ENCODE measurements around the gene EPC1.

EPC1 gene

GRCh38 chr10:32349968-32350738, 3.2 kb upstream of the EPC1 start:
- POLR2A ChIA-PET, result no interaction called here
- no peak overlapping the region for H3K27ac ChIP-seq (ENCODE audit: insufficient read depth in 1 of 2, low read depth in 1 of 2, low read length in 2 of 2, poor library complexity in 1 of 2, severe bottlenecking in 2 of 2)
- no peaks in the 10 kb centered on the region for H3K36me3 ChIP-seq (ENCODE audit: control insufficient read depth in 4 of 4, insufficient read depth in 4 of 4, low read length in 3 of 4)
- CTCF ChIA-PET, result interaction anchor here (2.8 kb wide), 1 partner anchor 13 kb away, joined by 17 read pairs; no protein-coding TSS in a partner anchor
- H3K4me3 ChIP-seq (ENCODE audit: control insufficient read depth in 1 of 7, extremely low read depth in 1 of 7, insufficient read depth in 4 of 7, low read depth in 2 of 7, low read length in 6 of 7), result no peak overlapping the region
- no peak for DNase-seq
- peaks cover 18 to 42% (median 32%) of the 10 kb centered on the region in 4 experiments for H3K4me1 ChIP-seq (ENCODE audit: control extremely low read depth in 1 of 4, control insufficient read depth in 4 of 4, insufficient read depth in 4 of 4, low read length in 3 of 4)
- H3K9me3 ChIP-seq (ENCODE audit: control extremely low read depth in 1 of 5, control insufficient read depth in 4 of 5, insufficient read depth in 2 of 5, low read depth in 1 of 5, low read length in 4 of 5), result peaks cover 0 to 4% (median 0%) of the 10 kb centered on the region in 5 experiments
- 100% methylated on average over 6 of the region's 7 CpGs for WGBS (ENCODE audit: insufficient coverage)
- H3K27me3 ChIP-seq (replicated peaks in 2 of 5; ENCODE audit: control insufficient read depth in 4 of 5, insufficient read depth in 5 of 5, low read length in 4 of 5), result no peaks in the 10 kb centered on the region

GRCh38 chr10:32349199-32349585, 2.2 kb upstream of the EPC1 start:
- peaks cover 22 to 45% (median 37%) of the 10 kb centered on the region in 4 experiments for H3K4me1 ChIP-seq (ENCODE audit: control extremely low read depth in 1 of 4, control insufficient read depth in 4 of 4, insufficient read depth in 4 of 4, low read length in 3 of 4)
- no peaks in the 10 kb centered on the region for H3K27me3 ChIP-seq (replicated peaks in 2 of 5; ENCODE audit: control insufficient read depth in 4 of 5, insufficient read depth in 5 of 5, low read length in 4 of 5)
- POLR2A ChIA-PET, result no interaction called here
- no peak for DNase-seq
- CTCF ChIA-PET, result interaction anchor here (1.7 to 2.8 kb wide), 3 partner anchors 10 to 19 kb away, joined by 8 to 17 read pairs (median 15); no protein-coding TSS in a partner anchor
- no peak overlapping the region for H3K27ac ChIP-seq (ENCODE audit: insufficient read depth in 1 of 2, low read depth in 1 of 2, low read length in 2 of 2, poor library complexity in 1 of 2, severe bottlenecking in 2 of 2)
- H3K9me3 ChIP-seq (ENCODE audit: control extremely low read depth in 1 of 5, control insufficient read depth in 4 of 5, insufficient read depth in 2 of 5, low read depth in 1 of 5, low read length in 4 of 5), result no peaks in the 10 kb centered on the region
- no peak overlapping the region for H3K4me3 ChIP-seq (ENCODE audit: control insufficient read depth in 1 of 7, extremely low read depth in 1 of 7, insufficient read depth in 4 of 7, low read depth in 2 of 7, low read length in 6 of 7)
- 100% methylated on average over 1 of the region's 2 CpGs for WGBS (ENCODE audit: insufficient coverage)
- H3K36me3 ChIP-seq (ENCODE audit: control insufficient read depth in 4 of 4, insufficient read depth in 4 of 4, low read length in 3 of 4), result no peaks in the 10 kb centered on the region

- Histone ChIP-seq H3K27ac (ENCODE audit: insufficient read depth in 1 of 2, low read depth in 1 of 2, low read length in 2 of 2, poor library complexity in 1 of 2, severe bottlenecking in 2 of 2) (no peak overlapping the region), H3K4me1 (ENCODE audit: control extremely low read depth in 1 of 4, control insufficient read depth in 4 of 4, insufficient read depth in 4 of 4, low read length in 3 of 4) (peaks cover 24 to 45% (median 35%) of the 10 kb centered on the region in 4 experiments), H3K36me3 (ENCODE audit: control insufficient read depth in 4 of 4, insufficient read depth in 4 of 4, low read length in 3 of 4) (peaks cover 0 to 3% (median 0%) of the 10 kb centered on the region in 4 experiments), H3K9me3 (ENCODE audit: control extremely low read depth in 1 of 5, control insufficient read depth in 4 of 5, insufficient read depth in 2 of 5, low read depth in 1 of 5, low read length in 4 of 5) (no peaks in the 10 kb centered on the region), H3K4me3 (ENCODE audit: control insufficient read depth in 1 of 7, extremely low read depth in 1 of 7, insufficient read depth in 4 of 7, low read depth in 2 of 7, low read length in 6 of 7) (peak overlapping the region in 2 of 7 experiments; percentile 91 to 97), H3K27me3 (replicated peaks in 2 of 5; ENCODE audit: control insufficient read depth in 4 of 5, insufficient read depth in 5 of 5, low read length in 4 of 5) (no peaks in the 10 kb centered on the region)
- DNase-seq, result no peak
- WGBS (ENCODE audit: insufficient coverage), result 98% methylated on average over 15 of the region's 18 CpGs
- CTCF ChIA-PET, result interaction anchor here (0.9 to 2.8 kb wide), 5 partner anchors 11 to 93 kb away, joined by 3 to 17 read pairs (median 8); no protein-coding TSS in a partner anchor
- POLR2A ChIA-PET, result interaction anchor here (0.6 kb wide), 1 partner anchor 122 kb away, joined by 3 read pairs; no protein-coding TSS in a partner anchor
These were observed 1.6 kb upstream of the EPC1 start for GRCh38 chr10:32348297-32349198.

- no peaks in the 10 kb centered on the region for H3K9me3 ChIP-seq (ENCODE audit: control extremely low read depth in 1 of 5, control insufficient read depth in 4 of 5, insufficient read depth in 2 of 5, low read depth in 1 of 5, low read length in 4 of 5)
- H3K27me3 ChIP-seq (replicated peaks in 2 of 5; ENCODE audit: control insufficient read depth in 4 of 5, insufficient read depth in 5 of 5, low read length in 4 of 5), result no peaks in the 10 kb centered on the region
- peaks cover 0 to 3% (median 1%) of the 10 kb centered on the region in 4 experiments for H3K36me3 ChIP-seq (ENCODE audit: control insufficient read depth in 4 of 4, insufficient read depth in 4 of 4, low read length in 3 of 4)
- peaks cover 19 to 36% (median 27%) of the 10 kb centered on the region in 4 experiments for H3K4me1 ChIP-seq (ENCODE audit: control extremely low read depth in 1 of 4, control insufficient read depth in 4 of 4, insufficient read depth in 4 of 4, low read length in 3 of 4)
- ChIA-PET POLR2A (interaction anchor here (2.0 kb wide), 1 partner anchor 23 kb away, joined by 4 read pairs; no protein-coding TSS in a partner anchor), CTCF (interaction anchor here (1.3 to 2.8 kb wide), 4 partner anchors 12 to 52 kb away, joined by 4 to 17 read pairs (median 12); no protein-coding TSS in a partner anchor)
- no peak for DNase-seq
- H3K4me3 ChIP-seq (ENCODE audit: control insufficient read depth in 1 of 7, extremely low read depth in 1 of 7, insufficient read depth in 4 of 7, low read depth in 2 of 7, low read length in 6 of 7), result peak overlapping the region; percentile 84 to 97 (median 91)
- H3K27ac ChIP-seq (ENCODE audit: insufficient read depth in 1 of 2, low read depth in 1 of 2, low read length in 2 of 2, poor library complexity in 1 of 2, severe bottlenecking in 2 of 2), result peak overlapping the region; percentile 100
- WGBS (ENCODE audit: insufficient coverage), result 0% methylated on average over 20 of the region's 49 CpGs
These were observed 535 bp upstream of the EPC1 start for GRCh38 chr10:32347363-32348022.

- H3K4me3 ChIP-seq (ENCODE audit: control insufficient read depth in 1 of 7, extremely low read depth in 1 of 7, insufficient read depth in 4 of 7, low read depth in 2 of 7, low read length in 6 of 7), result peak overlapping the region; percentile 84 to 97 (median 91)
- H3K27ac ChIP-seq (ENCODE audit: insufficient read depth in 1 of 2, low read depth in 1 of 2, low read length in 2 of 2, poor library complexity in 1 of 2, severe bottlenecking in 2 of 2), result peak overlapping the region; percentile 100
- ChIA-PET CTCF (interaction anchor here (0.8 to 2.8 kb wide), 16 partner anchors 9 to 156 kb away, joined by 3 to 20 read pairs (median 4); no protein-coding TSS in a partner anchor), POLR2A (interaction anchor here (0.6 to 2.0 kb wide), 5 partner anchors 12 to 32 kb away, joined by 3 to 10 read pairs (median 4); no protein-coding TSS in a partner anchor)
- no peaks in the 10 kb centered on the region for H3K27me3 ChIP-seq (replicated peaks in 2 of 5; ENCODE audit: control insufficient read depth in 4 of 5, insufficient read depth in 5 of 5, low read length in 4 of 5)
- 0% methylated on average over 26 of the region's 30 CpGs for WGBS (ENCODE audit: insufficient coverage)
- peaks cover 0 to 4% (median 2%) of the 10 kb centered on the region in 4 experiments for H3K36me3 ChIP-seq (ENCODE audit: control insufficient read depth in 4 of 4, insufficient read depth in 4 of 4, low read length in 3 of 4)
- peaks cover 16 to 34% (median 26%) of the 10 kb centered on the region in 4 experiments for H3K4me1 ChIP-seq (ENCODE audit: control extremely low read depth in 1 of 4, control insufficient read depth in 4 of 4, insufficient read depth in 4 of 4, low read length in 3 of 4)
- DNase-seq, result peak; percentile 96 to 98 (median 98)
- no peaks in the 10 kb centered on the region for H3K9me3 ChIP-seq (ENCODE audit: control extremely low read depth in 1 of 5, control insufficient read depth in 4 of 5, insufficient read depth in 2 of 5, low read depth in 1 of 5, low read length in 4 of 5)
These were observed 816 bp downstream of the EPC1 start for GRCh38 chr10:32346134-32346550.

- Histone ChIP-seq H3K27me3 (replicated peaks in 2 of 5; ENCODE audit: control insufficient read depth in 4 of 5, insufficient read depth in 5 of 5, low read length in 4 of 5) (no peaks in the 10 kb centered on the region), H3K27ac (ENCODE audit: insufficient read depth in 1 of 2, low read depth in 1 of 2, low read length in 2 of 2, poor library complexity in 1 of 2, severe bottlenecking in 2 of 2) (no peak overlapping the region), H3K4me1 (ENCODE audit: control extremely low read depth in 1 of 4, control insufficient read depth in 4 of 4, insufficient read depth in 4 of 4, low read length in 3 of 4) (peaks cover 13 to 23% (median 14%) of the 10 kb centered on the region in 4 experiments), H3K36me3 (ENCODE audit: control insufficient read depth in 4 of 4, insufficient read depth in 4 of 4, low read length in 3 of 4) (peaks cover 0 to 13% (median 3%) of the 10 kb centered on the region in 4 experiments), H3K9me3 (ENCODE audit: control extremely low read depth in 1 of 5, control insufficient read depth in 4 of 5, insufficient read depth in 2 of 5, low read depth in 1 of 5, low read length in 4 of 5) (no peaks in the 10 kb centered on the region), H3K4me3 (ENCODE audit: control insufficient read depth in 1 of 7, extremely low read depth in 1 of 7, insufficient read depth in 4 of 7, low read depth in 2 of 7, low read length in 6 of 7) (no peak overlapping the region)
- DNase-seq, result no peak
- CTCF ChIA-PET, result interaction anchor here (0.8 to 1.9 kb wide), 4 partner anchors 12 to 80 kb away, joined by 3 to 7 read pairs (median 4); no protein-coding TSS in a partner anchor
- POLR2A ChIA-PET, result no interaction called here
- no CpG with 5 or more reads among the region's 1 CpG for WGBS (ENCODE audit: insufficient coverage)
These were observed 5.4 kb downstream of the EPC1 start for GRCh38 chr10:32341596-32341995.

Data from common myeloid progenitor, CD34-positive (primary cell).